Osteocyte (in vitro differentiated cells): ENCODE results near the gene POT1. TPM values are rescaled to one million over a fixed set of nuclear protein-coding genes. Genes with fewer than 3 reads are reported as not detected.

Experiments
- DNase-seq: peaks from one replicate; pipeline ENCODE4 v3.0.0; 2021; ENCODE audit warnings: mixed read lengths; ENCODE audit not compliant: unreplicated experiment; ENCODE audit errors: extremely low spot score
- H3K27ac Mint-ChIP-seq: one replicate; pipeline ENCODE4 v1.8.0; 2021; ENCODE audit warnings: mild to moderate bottlenecking, mixed read lengths; ENCODE audit not compliant: unreplicated experiment
- H3K27me3 Mint-ChIP-seq: one replicate; pipeline ENCODE4 v1.8.0; 2021; ENCODE audit warnings: mixed read lengths; ENCODE audit not compliant: unreplicated experiment
- H3K36me3 Mint-ChIP-seq: one replicate; pipeline ENCODE4 v1.8.0; 2021; ENCODE audit warnings: mixed read lengths; ENCODE audit not compliant: unreplicated experiment
- H3K4me1 Mint-ChIP-seq: one replicate; pipeline ENCODE4 v1.8.0; 2021; ENCODE audit warnings: mixed read lengths; ENCODE audit not compliant: unreplicated experiment
- H3K4me3 Mint-ChIP-seq: one replicate; pipeline ENCODE4 v1.8.0; 2021; ENCODE audit warnings: mild to moderate bottlenecking, moderate library complexity, mixed read lengths; ENCODE audit not compliant: unreplicated experiment
- H3K9me3 Mint-ChIP-seq: one replicate; pipeline ENCODE4 v1.8.0; 2021; ENCODE audit warnings: mixed read lengths; ENCODE audit not compliant: unreplicated experiment
- CTCF ChIP-seq: fragments of 200-600 bp; sonication (generic); IDR thresholded peaks from 2 replicates; pipeline ENCODE4 v1.5.0; 2021; ENCODE audit warnings: antibody characterized with exemption, mild to moderate bottlenecking, moderate library complexity
- total RNA-seq: library from RNA; stranded (reverse); gene quantifications from 2 replicates; pipeline ENCODE4 v1.2.1, GENCODE V29; 2021

Gene POT1
- total RNA-seq, 1 donor from 2014 or later, result 19.7 TPM

- no peaks in the 10 kb centered on the region for H3K9me3 Mint-ChIP-seq
- no peak overlapping the region for H3K4me3 Mint-ChIP-seq
- peaks cover 20% of the 10 kb centered on the region for H3K4me1 Mint-ChIP-seq
- H3K27me3 Mint-ChIP-seq, result no peaks in the 10 kb centered on the region
- no peak for TF ChIP-seq CTCF
- no peak overlapping the region for H3K27ac Mint-ChIP-seq
- DNase-seq, result no peak
- H3K36me3 Mint-ChIP-seq, result no peaks in the 10 kb centered on the region
Measured at GRCh38 chr7:124776153-124776552, 153.5 kb downstream of the POT1 start.

- Mint-ChIP-seq H3K4me3 (no peak overlapping the region), H3K9me3 (no peaks in the 10 kb centered on the region), H3K36me3 (no peaks in the 10 kb centered on the region), H3K4me1 (peaks cover 20% of the 10 kb centered on the region), H3K27ac (no peak overlapping the region), H3K27me3 (no peaks in the 10 kb centered on the region)
- no peak for TF ChIP-seq CTCF
- DNase-seq, result no peak
Measured at GRCh38 chr7:124775422-124775821, 154.2 kb downstream of the POT1 start.

GRCh38 chr7:124773938-124774337 lies 155.7 kb downstream of the POT1 start:
- H3K36me3 Mint-ChIP-seq, result no peaks in the 10 kb centered on the region
- H3K27me3 Mint-ChIP-seq, result no peaks in the 10 kb centered on the region
- no peak for DNase-seq
- no peak for TF ChIP-seq CTCF
- H3K4me3 Mint-ChIP-seq, result no peak overlapping the region
- peaks cover 17% of the 10 kb centered on the region for H3K4me1 Mint-ChIP-seq
- no peaks in the 10 kb centered on the region for H3K9me3 Mint-ChIP-seq
- H3K27ac Mint-ChIP-seq, result no peak overlapping the region

GRCh38 chr7:124773339-124773738 lies 156.3 kb downstream of the POT1 start:
- no peaks in the 10 kb centered on the region for H3K9me3 Mint-ChIP-seq
- peaks cover 17% of the 10 kb centered on the region for H3K4me1 Mint-ChIP-seq
- TF ChIP-seq CTCF, result no peak
- H3K27ac Mint-ChIP-seq, result no peak overlapping the region
- no peak for DNase-seq
- H3K27me3 Mint-ChIP-seq, result no peaks in the 10 kb centered on the region
- H3K36me3 Mint-ChIP-seq, result no peaks in the 10 kb centered on the region
- no peak overlapping the region for H3K4me3 Mint-ChIP-seq

Other genes starting within 250 kb of the POT1 start
- gene GPR37, start 164.0 kb downstream of the POT1 start, total RNA-seq, result 43.7 and 45.2 TPM in 2 replicates